ENCODE results near the gene L3MBTL4.

GRCh38 chr18:5941890-5942289 lies 472.8 kb downstream of the L3MBTL4 start:
- TF ChIP-seq, protein P1, sequence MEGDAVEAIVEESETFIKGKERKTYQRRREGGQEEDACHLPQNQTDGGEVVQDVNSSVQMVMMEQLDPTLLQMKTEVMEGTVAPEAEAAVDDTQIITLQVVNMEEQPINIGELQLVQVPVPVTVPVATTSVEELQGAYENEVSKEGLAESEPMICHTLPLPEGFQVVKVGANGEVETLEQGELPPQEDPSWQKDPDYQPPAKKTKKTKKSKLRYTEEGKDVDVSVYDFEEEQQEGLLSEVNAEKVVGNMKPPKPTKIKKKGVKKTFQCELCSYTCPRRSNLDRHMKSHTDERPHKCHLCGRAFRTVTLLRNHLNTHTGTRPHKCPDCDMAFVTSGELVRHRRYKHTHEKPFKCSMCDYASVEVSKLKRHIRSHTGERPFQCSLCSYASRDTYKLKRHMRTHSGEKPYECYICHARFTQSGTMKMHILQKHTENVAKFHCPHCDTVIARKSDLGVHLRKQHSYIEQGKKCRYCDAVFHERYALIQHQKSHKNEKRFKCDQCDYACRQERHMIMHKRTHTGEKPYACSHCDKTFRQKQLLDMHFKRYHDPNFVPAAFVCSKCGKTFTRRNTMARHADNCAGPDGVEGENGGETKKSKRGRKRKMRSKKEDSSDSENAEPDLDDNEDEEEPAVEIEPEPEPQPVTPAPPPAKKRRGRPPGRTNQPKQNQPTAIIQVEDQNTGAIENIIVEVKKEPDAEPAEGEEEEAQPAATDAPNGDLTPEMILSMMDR (conservative IDR thresholded peaks at IDR 0.05; ENCODE audit: low read depth, low read length), result no peak
- no peak for TF ChIP-seq EZH2 (IDR thresholded peaks at IDR 0.05; ENCODE audit: borderline replicate concordance, low read depth, low read length, poor library complexity, severe bottlenecking)
